Melanocyte of skin (primary cell): ENCODE measurements around the gene LIG3. TPM values are rescaled to one million over a fixed set of nuclear protein-coding genes. Genes with fewer than 3 reads are reported as not detected.

Experiments used
- total RNA-seq, 2 donors: library from RNA; depleted of rRNA; stranded (reverse); fragments of >200 nt; gene quantifications; 2 replicates each; pipeline ENCODE4 v1.2.3, GENCODE V29; 2012

LIG3 gene
- 10 to 100 TPM; 27.9 to 30.6 TPM for total RNA-seq

DNA sequence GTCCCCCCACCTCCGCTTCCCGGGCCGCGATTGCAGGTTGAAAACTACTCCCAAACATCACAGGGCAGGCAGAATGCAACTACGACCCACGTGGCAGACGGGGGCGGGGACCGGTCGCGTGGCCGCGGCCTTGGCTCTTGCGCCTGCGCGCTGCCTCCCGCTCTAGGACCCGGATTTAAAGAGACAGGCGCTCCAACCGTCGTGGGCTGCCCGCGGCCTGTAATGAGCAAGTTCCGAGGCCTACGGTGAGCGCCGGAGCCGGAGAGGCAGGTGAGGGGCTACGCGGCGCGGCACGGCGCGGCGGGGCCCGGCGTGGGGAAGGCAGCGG, at the start of gene LIG3:
Gene LIG3 (plus strand): TSS at position 160 of the 328 bp plus-strand sequence. CDS start 2,494 bp downstream, outside the sequence.

DNA sequence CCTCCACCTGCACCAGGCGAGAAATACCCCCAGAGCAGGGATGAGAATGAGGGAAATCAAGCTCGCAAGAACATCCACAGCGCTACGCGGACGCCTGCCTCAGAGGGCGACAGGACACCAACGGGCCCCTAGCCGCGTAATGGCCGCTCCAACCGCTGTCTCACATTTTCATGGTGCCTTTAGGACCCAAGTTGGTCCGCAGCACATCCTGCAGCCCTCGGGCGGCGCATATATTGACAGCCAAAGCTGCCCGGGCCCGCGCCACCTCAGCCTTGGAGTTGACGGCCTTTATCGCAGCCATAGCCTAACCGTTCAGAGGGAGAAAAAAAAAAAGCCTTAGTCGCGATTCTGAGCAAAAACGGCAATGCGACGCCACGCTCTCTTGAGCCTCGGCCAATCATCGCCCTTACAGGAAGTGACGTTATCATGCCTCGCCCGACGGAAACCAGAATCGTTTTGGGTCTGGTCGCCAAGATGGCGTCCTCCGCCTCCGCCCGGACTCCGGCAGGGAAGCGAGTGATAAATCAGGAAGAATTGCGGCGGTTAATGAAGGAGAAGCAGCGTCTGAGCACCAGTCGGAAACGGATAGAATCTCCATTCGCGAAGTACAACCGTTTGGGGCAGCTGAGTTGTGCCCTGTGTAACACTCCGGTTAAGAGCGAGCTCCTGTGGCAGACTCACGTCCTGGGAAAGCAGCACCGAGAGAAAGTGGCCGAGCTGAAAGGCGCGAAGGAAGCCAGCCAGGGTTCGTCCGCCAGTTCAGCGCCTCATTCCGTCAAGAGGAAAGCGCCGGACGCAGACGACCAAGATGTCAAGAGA, 19.0 kb upstream of the LIG3 start, which contains the start of the genes CCT6B and ZNF830:
Gene CCT6B (minus strand): TSS at position 368 of the 819 bp plus-strand sequence. CDS start 67 bp downstream, at position 301.
Gene ZNF830 (plus strand): TSS at position 448 of the 819 bp plus-strand sequence. CDS start 27 bp downstream, at position 475.

Other genes starting within 250 kb of the LIG3 start
- 1 to 10 TPM in 1 of 2 donors, under 1 TPM in 1; 0.67 to 2.8 TPM for gene CCT6B, start 19.1 kb upstream of the LIG3 start, total RNA-seq
- 1 to 10 TPM; 6.9 to 10.0 TPM for gene ZNF830, start 19.0 kb upstream of the LIG3 start, total RNA-seq
- gene RFFL, start 83.2 kb downstream of the LIG3 start, total RNA-seq: 1 to 10 TPM; 10.0 TPM
- gene RAD51D, start 139.3 kb downstream of the LIG3 start, total RNA-seq: 1 to 10 TPM; 9.6 to 9.7 TPM
- gene FNDC8, start 141.1 kb downstream of the LIG3 start, total RNA-seq: not detected
- 10 to 100 TPM in 1 of 2 donors, 1 to 10 TPM in 1; 10.0 to 20.0 TPM for gene NLE1, start 161.8 kb downstream of the LIG3 start, total RNA-seq
- gene UNC45B, start 167.3 kb downstream of the LIG3 start, total RNA-seq: not detected
- gene SLC35G3, start 213.9 kb downstream of the LIG3 start, total RNA-seq: not detected